Measurements from ENCODE around the gene IQGAP2. TPM values are rescaled to one million over a fixed set of nuclear protein-coding genes. Genes with fewer than 3 reads are reported as not detected.

Gene IQGAP2
- total and polyA plus RNA-seq, 2 donors from 2014 or later = 23.2 to 35.8 TPM

DNA sequence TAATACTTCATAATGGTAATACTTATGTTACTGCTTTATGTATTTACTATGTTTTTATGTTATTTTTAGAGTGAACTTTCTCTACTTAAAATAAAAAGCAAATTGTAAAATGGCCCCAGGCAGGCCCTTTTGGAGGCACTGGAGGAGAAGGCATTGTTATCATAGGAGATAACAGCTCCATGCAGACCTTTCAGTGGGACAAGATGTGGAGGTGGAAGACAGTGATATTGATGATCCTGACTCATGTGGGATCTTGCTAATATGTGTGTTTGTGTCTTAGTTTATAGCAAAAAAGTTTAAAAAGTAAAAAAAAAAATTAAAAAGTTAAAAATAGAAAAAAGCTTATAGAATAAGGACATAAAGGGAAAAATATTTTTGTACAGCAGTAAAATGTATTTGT, 74.5 kb downstream of the IQGAP2 start:
- DNase-seq (no peak), FAIRE-seq (no peak)
- no peak overlapping the region for H3K4me3 ChIP-seq (ENCODE audit: low read length in 3 of 3)
- H3K27ac ChIP-seq (ENCODE audit: low read depth in 2 of 2, low read length in 2 of 2) = no peak overlapping the region
- TF ChIP-seq, protein P1, sequence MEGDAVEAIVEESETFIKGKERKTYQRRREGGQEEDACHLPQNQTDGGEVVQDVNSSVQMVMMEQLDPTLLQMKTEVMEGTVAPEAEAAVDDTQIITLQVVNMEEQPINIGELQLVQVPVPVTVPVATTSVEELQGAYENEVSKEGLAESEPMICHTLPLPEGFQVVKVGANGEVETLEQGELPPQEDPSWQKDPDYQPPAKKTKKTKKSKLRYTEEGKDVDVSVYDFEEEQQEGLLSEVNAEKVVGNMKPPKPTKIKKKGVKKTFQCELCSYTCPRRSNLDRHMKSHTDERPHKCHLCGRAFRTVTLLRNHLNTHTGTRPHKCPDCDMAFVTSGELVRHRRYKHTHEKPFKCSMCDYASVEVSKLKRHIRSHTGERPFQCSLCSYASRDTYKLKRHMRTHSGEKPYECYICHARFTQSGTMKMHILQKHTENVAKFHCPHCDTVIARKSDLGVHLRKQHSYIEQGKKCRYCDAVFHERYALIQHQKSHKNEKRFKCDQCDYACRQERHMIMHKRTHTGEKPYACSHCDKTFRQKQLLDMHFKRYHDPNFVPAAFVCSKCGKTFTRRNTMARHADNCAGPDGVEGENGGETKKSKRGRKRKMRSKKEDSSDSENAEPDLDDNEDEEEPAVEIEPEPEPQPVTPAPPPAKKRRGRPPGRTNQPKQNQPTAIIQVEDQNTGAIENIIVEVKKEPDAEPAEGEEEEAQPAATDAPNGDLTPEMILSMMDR (IDR thresholded peaks at IDR 0.05; ENCODE audit: borderline replicate concordance, extremely low read depth, insufficient read depth) = no peak
- no peaks in the 10 kb centered on the region for H3K9me3 ChIP-seq (ENCODE audit: control insufficient read depth in 2 of 3, insufficient read depth in 1 of 3, low read length in 3 of 3)
- intact Hi-C loops (cut with DNase I) = no loop called here
- no peaks in the 10 kb centered on the region for H3K27me3 ChIP-seq (ENCODE audit: control insufficient read depth, insufficient read depth, low read length)
- peaks cover 0 to 4% (median 0%) of the 10 kb centered on the region in 3 donors for H3K4me1 ChIP-seq (ENCODE audit: control insufficient read depth in 2 of 3, insufficient read depth in 2 of 3, low read depth in 1 of 3, low read length in 3 of 3)
- no peaks in the 10 kb centered on the region for H3K36me3 ChIP-seq (ENCODE audit: control insufficient read depth in 2 of 3, insufficient read depth in 3 of 3, low read length in 3 of 3)
- no peak overlapping the region for H3K9ac ChIP-seq (ENCODE audit: low read length in 3 of 3)

DNA sequence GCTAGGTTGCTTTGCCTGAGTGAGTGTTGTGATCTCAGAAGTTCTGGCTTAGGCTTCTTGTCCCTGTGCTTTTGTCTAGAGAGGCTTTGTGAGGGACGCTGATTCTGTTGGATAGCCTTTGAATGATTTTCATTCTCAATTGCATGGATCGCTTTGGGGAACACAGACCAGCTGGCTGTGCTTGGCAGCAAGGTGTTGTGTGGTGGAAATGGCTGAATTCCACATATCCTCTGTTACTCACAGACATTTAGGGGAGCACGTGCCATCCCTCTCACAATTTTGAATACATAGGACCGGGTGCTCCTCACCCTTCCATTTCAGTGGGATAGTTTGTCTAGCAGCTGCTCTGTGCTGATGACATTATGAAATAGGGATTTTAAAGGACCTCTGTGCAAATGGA, 76.2 kb downstream of the IQGAP2 start:
- no peaks in the 10 kb centered on the region for H3K27me3 ChIP-seq (ENCODE audit: control insufficient read depth, insufficient read depth, low read length)
- no peak overlapping the region for H3K27ac ChIP-seq (ENCODE audit: low read depth in 2 of 2, low read length in 2 of 2)
- no peak overlapping the region for H3K9ac ChIP-seq (ENCODE audit: low read length in 3 of 3)
- no peaks in the 10 kb centered on the region for H3K9me3 ChIP-seq (ENCODE audit: control insufficient read depth in 2 of 3, insufficient read depth in 1 of 3, low read length in 3 of 3)
- H3K4me3 ChIP-seq (ENCODE audit: low read length in 3 of 3) = no peak overlapping the region
- FAIRE-seq = no peak
- H3K36me3 ChIP-seq (ENCODE audit: control insufficient read depth in 2 of 3, insufficient read depth in 3 of 3, low read length in 3 of 3) = no peaks in the 10 kb centered on the region
- intact Hi-C loops (cut with DNase I) = no loop called here
- peaks cover 0 to 4% (median 0%) of the 10 kb centered on the region in 3 donors for H3K4me1 ChIP-seq (ENCODE audit: control insufficient read depth in 2 of 3, insufficient read depth in 2 of 3, low read depth in 1 of 3, low read length in 3 of 3)
- no peak for DNase-seq
- TF ChIP-seq, protein P1 (IDR thresholded peaks at IDR 0.05; ENCODE audit: borderline replicate concordance, extremely low read depth, insufficient read depth) = no peak

DNA sequence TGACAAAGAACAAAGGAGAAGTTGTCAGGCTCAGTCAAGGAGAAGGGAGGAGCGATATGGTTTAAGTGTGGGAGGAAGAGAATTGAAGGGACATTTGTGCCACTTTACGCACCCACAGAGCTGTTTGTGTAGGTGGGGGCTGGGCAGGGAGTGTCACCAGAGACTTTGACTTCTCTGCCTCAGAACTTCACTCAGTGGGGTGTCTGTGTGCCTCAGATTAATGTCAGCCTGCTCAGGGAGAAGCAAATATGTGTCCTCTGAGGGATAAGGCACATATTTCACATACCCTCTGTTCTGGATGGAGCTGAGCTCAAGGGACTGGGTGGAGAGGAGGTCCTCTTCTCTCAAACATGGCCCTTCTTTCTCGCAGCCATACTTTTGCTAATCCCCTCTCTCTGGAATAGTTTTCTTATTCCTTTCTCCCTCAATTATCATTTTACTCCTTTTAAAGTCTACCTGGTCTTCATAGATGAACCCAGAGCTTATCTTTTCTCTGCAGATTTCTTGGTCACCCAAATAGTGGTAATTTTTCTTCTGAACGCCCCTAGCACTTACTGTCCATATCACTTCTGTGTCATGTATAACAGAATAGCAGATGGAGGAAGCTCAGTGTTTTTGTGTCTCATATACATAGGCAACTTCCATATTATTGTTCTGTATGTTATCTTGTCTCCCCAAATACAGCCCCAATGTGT, 77.0 kb downstream of the IQGAP2 start:
- H3K27ac ChIP-seq (ENCODE audit: low read depth in 2 of 2, low read length in 2 of 2) = no peak overlapping the region
- no peak for FAIRE-seq
- no peaks in the 10 kb centered on the region for H3K27me3 ChIP-seq (ENCODE audit: control insufficient read depth, insufficient read depth, low read length)
- no peaks in the 10 kb centered on the region for H3K36me3 ChIP-seq (ENCODE audit: control insufficient read depth in 2 of 3, insufficient read depth in 3 of 3, low read length in 3 of 3)
- no peak overlapping the region for H3K9ac ChIP-seq (ENCODE audit: low read length in 3 of 3)
- H3K4me3 ChIP-seq (ENCODE audit: low read length in 3 of 3) = no peak overlapping the region
- no peak for DNase-seq
- no peaks in the 10 kb centered on the region for H3K9me3 ChIP-seq (ENCODE audit: control insufficient read depth in 2 of 3, insufficient read depth in 1 of 3, low read length in 3 of 3)
- TF ChIP-seq, protein P1 (IDR thresholded peaks at IDR 0.05; ENCODE audit: borderline replicate concordance, extremely low read depth, insufficient read depth) = no peak
- intact Hi-C loops (cut with DNase I) = no loop called here
- H3K4me1 ChIP-seq (ENCODE audit: control insufficient read depth in 2 of 3, insufficient read depth in 2 of 3, low read depth in 1 of 3, low read length in 3 of 3) = peaks cover 0 to 4% (median 3%) of the 10 kb centered on the region in 3 donors

Measured in kidney (tissue), 14 donors.